ENCODE results near the gene CCDC30.

GRCh38 chr1:42476605-42477004, 13.5 kb downstream of the CCDC30 start:
- TF ChIP-seq ZNF384 (IDR thresholded peaks at IDR 0.05; ENCODE audit: borderline replicate concordance, low read depth, low read length) (no peak), CREM (IDR thresholded peaks at IDR 0.05; ENCODE audit: low read depth) (no peak), BMI1 (IDR thresholded peaks at IDR 0.05; ENCODE audit: borderline replicate concordance) (no peak)

Measured in GM12878 (cell line).